GM23338 (cell line): ENCODE measurements around the gene OR5C1. TPM values are rescaled to one million over a fixed set of nuclear protein-coding genes. Genes with fewer than 3 reads are reported as not detected.
"Not testable (repeated sequence)": the region's sequence is repeated elsewhere in the genome, so short reads cannot be mapped to it uniquely, and the experiment has no call there.

Source experiments
- ATAC-seq: fragments of 200-7000 bp; cut with Tn5 transposase; 3 replicates; pipeline ENCODE4 v1.9.1; 2020
- DNase-seq: peaks from one replicate; pipeline ENCODE4 v3.0.0-alpha.2; 2015; ENCODE audit warnings: low spot score
- H2AFZ ChIP-seq: fragments of 200-600 bp; sonication (generic); 2 replicates; pipeline ENCODE4 v1.8.0; 2016; ENCODE audit warnings: antibody characterized with exemption, mild to moderate bottlenecking, moderate library complexity
- H3F3A ChIP-seq: fragments of 200-600 bp; sonication (generic); replicated peaks from 2 replicates; pipeline ENCODE4 v1.8.0; 2017; ENCODE audit warnings: antibody characterized with exemption, mixed run types, low read depth
- H3K27ac ChIP-seq: fragments of 200-600 bp; sonication (generic); 2 replicates; pipeline ENCODE4 v1.6.1; 2016; ENCODE audit warnings: low read depth
- H3K27me3 ChIP-seq: fragments of 200-600 bp; sonication (generic); 2 replicates; pipeline ENCODE4 v1.8.0; 2016; ENCODE audit warnings: mild to moderate bottlenecking, mixed run types, moderate library complexity; ENCODE audit not compliant: insufficient read depth
- H3K36me3 ChIP-seq: fragments of 200-600 bp; sonication (generic); 2 replicates; pipeline ENCODE4 v1.8.0; 2016; ENCODE audit warnings: mild to moderate bottlenecking; ENCODE audit not compliant: insufficient read depth
- H3K4me1 ChIP-seq: fragments of 200-600 bp; sonication (generic); 2 replicates; pipeline ENCODE4 v1.8.0; 2016; ENCODE audit warnings: mild to moderate bottlenecking, moderate library complexity; ENCODE audit not compliant: insufficient read depth
- H3K4me2 ChIP-seq: fragments of 200-600 bp; sonication (generic); 2 replicates; pipeline ENCODE4 v1.7.1; 2017; ENCODE audit warnings: mixed run types
- H3K4me3 ChIP-seq: fragments of 200-600 bp; sonication (generic); 2 replicates; pipeline ENCODE4 v1.6.1; 2016; ENCODE audit warnings: mixed run types
- H3K79me2 ChIP-seq: fragments of 200-600 bp; sonication (generic); replicated peaks from 2 replicates; pipeline ENCODE4 v1.8.0; 2017; ENCODE audit warnings: mild to moderate bottlenecking; ENCODE audit not compliant: insufficient read depth
- H3K9me2 ChIP-seq: fragments of 200-600 bp; sonication (generic); 2 replicates; pipeline ENCODE4 v1.8.0; 2017; ENCODE audit not compliant: insufficient read depth
- H4K20me1 ChIP-seq: fragments of 200-600 bp; sonication (generic); replicated peaks from 2 replicates; pipeline ENCODE4 v1.8.0; 2017; ENCODE audit warnings: mild to moderate bottlenecking; ENCODE audit not compliant: insufficient read depth
- H3K27ac Mint-ChIP-seq: 2 replicates; pipeline ENCODE4 v1.8.0; 2020; ENCODE audit warnings: inconsistent platforms, mild to moderate bottlenecking, moderate library complexity, mixed read lengths
- H3K27me3 Mint-ChIP-seq: 3 replicates; pipeline ENCODE4 v1.8.0; 2022; ENCODE audit warnings: low read depth, mild to moderate bottlenecking, moderate library complexity, mixed read lengths, inconsistent platforms; ENCODE audit not compliant: insufficient read depth, poor library complexity
- H3K36me3 Mint-ChIP-seq: 3 replicates; pipeline ENCODE4 v1.8.0; 2021; ENCODE audit warnings: low read depth, mild to moderate bottlenecking, inconsistent platforms, moderate library complexity, mixed read lengths
- H3K4me1 Mint-ChIP-seq: 3 replicates; pipeline ENCODE4 v1.8.0; 2020; ENCODE audit warnings: mild to moderate bottlenecking, inconsistent platforms, mixed read lengths
- H3K4me3 Mint-ChIP-seq: 3 replicates; pipeline ENCODE4 v1.8.0; 2021; ENCODE audit warnings: moderate library complexity, mild to moderate bottlenecking, inconsistent platforms, mixed read lengths
- H3K9me3 Mint-ChIP-seq: 3 replicates; pipeline ENCODE4 v1.8.0; 2020; ENCODE audit warnings: moderate library complexity, mild to moderate bottlenecking, inconsistent platforms, mixed read lengths
- CTCF ChIP-seq, 2 experiments: fragments of 200-600 bp in 1 of 2; sonication (generic) in 1 of 2; conservative IDR thresholded peaks; 2 replicates each; pipeline versions ENCODE4 v1.5.1 to v1.6.1; 2016 to 2017; ENCODE audit warnings: antibody characterized with exemption in 2 of 2, low read depth in 2 of 2, mild to moderate bottlenecking in 2 of 2, moderate library complexity in 1 of 2
- ETS1 ChIP-seq: IDR thresholded peaks from 2 replicates; pipeline ENCODE4 v1.6.1; 2016; ENCODE audit warnings: antibody characterized with exemption
- JUNB ChIP-seq: IDR thresholded peaks from one replicate; pipeline ENCODE4 v1.6.1; 2016; ENCODE audit warnings: antibody characterized with exemption; ENCODE audit not compliant: unreplicated experiment
- NANOG ChIP-seq: IDR thresholded peaks from 2 replicates; pipeline ENCODE4 v1.6.1; 2016; ENCODE audit warnings: antibody characterized with exemption, borderline replicate concordance
- POLR2AphosphoS5 ChIP-seq: IDR thresholded peaks from 2 replicates; pipeline ENCODE4 v1.6.1; 2016; ENCODE audit warnings: antibody characterized with exemption, low read depth
- polyA plus RNA-seq: library from polyadenylated mRNA; unstranded; fragments of >200 nt; fragmentation: Nextera tagmentation; extraction: Ambion mirVana; gene quantifications from 2 replicates; pipeline ENCODE4 v1.2.1, GENCODE V29; 2016
- total RNA-seq: library from RNA; depleted of rRNA; stranded (reverse); fragments of >200 nt; shearing (Covaris generic); gene quantifications from 2 replicates; pipeline ENCODE4 v1.2.3, GENCODE V29; 2014
- TF ChIP-seq, protein P1 (sequence below): fragments of 250-450 bp; sonication (Bioruptor Pico); IDR thresholded peaks from 2 replicates; pipeline ENCODE4 v1.5.0; 2020; ENCODE audit warnings: mild to moderate bottlenecking, moderate library complexity

OR5C1 gene
- total and polyA plus RNA-seq, 2 experiments from 2014 or later = not detected

GRCh38 chr9:122807271-122807900, 18.7 kb downstream of the OR5C1 start (continued):
- TF ChIP-seq ETS1 (no peak), CTCF (conservative IDR thresholded peaks at IDR 0.05; ENCODE audit: low read depth in 2 of 2) (no peak), NANOG (no peak)
- TF ChIP-seq, protein P1, sequence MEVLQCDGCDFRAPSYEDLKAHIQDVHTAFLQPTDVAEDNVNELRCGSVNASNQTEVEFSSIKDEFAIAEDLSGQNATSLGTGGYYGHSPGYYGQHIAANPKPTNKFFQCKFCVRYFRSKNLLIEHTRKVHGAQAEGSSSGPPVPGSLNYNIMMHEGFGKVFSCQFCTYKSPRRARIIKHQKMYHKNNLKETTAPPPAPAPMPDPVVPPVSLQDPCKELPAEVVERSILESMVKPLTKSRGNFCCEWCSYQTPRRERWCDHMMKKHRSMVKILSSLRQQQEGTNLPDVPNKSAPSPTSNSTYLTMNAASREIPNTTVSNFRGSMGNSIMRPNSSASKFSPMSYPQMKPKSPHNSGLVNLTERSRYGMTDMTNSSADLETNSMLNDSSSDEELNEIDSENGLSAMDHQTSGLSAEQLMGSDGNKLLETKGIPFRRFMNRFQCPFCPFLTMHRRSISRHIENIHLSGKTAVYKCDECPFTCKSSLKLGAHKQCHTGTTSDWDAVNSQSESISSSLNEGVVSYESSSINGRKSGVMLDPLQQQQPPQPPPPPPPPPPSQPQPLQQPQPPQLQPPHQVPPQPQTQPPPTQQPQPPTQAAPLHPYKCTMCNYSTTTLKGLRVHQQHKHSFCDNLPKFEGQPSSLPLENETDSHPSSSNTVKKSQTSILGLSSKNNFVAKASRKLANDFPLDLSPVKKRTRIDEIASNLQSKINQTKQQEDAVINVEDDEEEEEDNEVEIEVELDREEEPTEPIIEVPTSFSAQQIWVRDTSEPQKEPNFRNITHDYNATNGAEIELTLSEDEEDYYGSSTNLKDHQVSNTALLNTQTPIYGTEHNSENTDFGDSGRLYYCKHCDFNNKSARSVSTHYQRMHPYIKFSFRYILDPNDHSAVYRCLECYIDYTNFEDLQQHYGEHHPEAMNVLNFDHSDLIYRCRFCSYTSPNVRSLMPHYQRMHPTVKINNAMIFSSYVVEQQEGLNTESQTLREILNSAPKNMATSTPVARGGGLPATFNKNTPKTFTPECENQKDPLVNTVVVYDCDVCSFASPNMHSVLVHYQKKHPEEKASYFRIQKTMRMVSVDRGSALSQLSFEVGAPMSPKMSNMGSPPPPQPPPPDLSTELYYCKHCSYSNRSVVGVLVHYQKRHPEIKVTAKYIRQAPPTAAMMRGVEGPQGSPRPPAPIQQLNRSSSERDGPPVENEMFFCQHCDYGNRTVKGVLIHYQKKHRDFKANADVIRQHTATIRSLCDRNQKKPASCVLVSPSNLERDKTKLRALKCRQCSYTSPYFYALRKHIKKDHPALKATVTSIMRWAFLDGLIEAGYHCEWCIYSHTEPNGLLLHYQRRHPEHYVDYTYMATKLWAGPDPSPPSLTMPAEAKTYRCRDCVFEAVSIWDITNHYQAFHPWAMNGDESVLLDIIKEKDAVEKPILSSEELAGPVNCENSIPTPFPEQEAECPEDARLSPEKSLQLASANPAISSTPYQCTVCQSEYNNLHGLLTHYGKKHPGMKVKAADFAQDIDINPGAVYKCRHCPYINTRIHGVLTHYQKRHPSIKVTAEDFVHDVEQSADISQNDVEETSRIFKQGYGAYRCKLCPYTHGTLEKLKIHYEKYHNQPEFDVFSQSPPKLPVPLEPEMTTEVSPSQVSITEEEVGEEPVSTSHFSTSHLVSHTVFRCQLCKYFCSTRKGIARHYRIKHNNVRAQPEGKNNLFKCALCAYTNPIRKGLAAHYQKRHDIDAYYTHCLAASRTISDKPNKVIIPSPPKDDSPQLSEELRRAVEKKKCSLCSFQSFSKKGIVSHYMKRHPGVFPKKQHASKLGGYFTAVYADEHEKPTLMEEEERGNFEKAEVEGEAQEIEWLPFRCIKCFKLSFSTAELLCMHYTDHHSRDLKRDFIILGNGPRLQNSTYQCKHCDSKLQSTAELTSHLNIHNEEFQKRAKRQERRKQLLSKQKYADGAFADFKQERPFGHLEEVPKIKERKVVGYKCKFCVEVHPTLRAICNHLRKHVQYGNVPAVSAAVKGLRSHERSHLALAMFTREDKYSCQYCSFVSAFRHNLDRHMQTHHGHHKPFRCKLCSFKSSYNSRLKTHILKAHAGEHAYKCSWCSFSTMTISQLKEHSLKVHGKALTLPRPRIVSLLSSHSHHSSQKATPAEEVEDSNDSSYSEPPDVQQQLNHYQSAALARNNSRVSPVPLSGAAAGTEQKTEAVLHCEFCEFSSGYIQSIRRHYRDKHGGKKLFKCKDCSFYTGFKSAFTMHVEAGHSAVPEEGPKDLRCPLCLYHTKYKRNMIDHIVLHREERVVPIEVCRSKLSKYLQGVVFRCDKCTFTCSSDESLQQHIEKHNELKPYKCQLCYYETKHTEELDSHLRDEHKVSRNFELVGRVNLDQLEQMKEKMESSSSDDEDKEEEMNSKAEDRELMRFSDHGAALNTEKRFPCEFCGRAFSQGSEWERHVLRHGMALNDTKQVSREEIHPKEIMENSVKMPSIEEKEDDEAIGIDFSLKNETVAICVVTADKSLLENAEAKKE = no peak

GRCh38 chr9:122808141-122808540, 19.4 kb downstream of the OR5C1 start:
- Mint-ChIP-seq H3K4me1 (no peaks in the 10 kb centered on the region; the same call in 2 of the 3 replicates), H3K4me3 (no peak overlapping the region), H3K9me3 (peaks cover 34% of the 10 kb centered on the region), H3K36me3 (peaks cover 8% of the 10 kb centered on the region; the same call in 1 of the 3 replicates), H3K27ac (no peak overlapping the region), H3K27me3 (peaks cover 2% of the 10 kb centered on the region)
- no peaks in the 10 kb centered on the region for H4K20me1 ChIP-seq
- H3K9me2 ChIP-seq = no peaks in the 10 kb centered on the region
- H3K27ac ChIP-seq = no peak overlapping the region
- H3K79me2 ChIP-seq = no peaks in the 10 kb centered on the region
- DNase-seq = no peak
- H3K36me3 ChIP-seq = no peaks in the 10 kb centered on the region
- no peak overlapping the region for H3K4me3 ChIP-seq
- no peak for TF ChIP-seq JUNB
- TF ChIP-seq NANOG = no peak
- no peak for TF ChIP-seq POLR2AphosphoS5
- no peak overlapping the region for H3K4me2 ChIP-seq
- no peak overlapping the region for H2AFZ ChIP-seq
- H3F3A ChIP-seq = no peaks in the 10 kb centered on the region
- H3K4me1 ChIP-seq = peaks cover 14% of the 10 kb centered on the region
- H3K27me3 ChIP-seq = no peaks in the 10 kb centered on the region
- no peak for ATAC-seq

GRCh38 chr9:122809261-122809660, 20.5 kb downstream of the OR5C1 start:
- H2AFZ ChIP-seq, ATAC-seq, H3K79me2 ChIP-seq, H3K27me3 ChIP-seq, H3K36me3 Mint-ChIP-seq, H3K36me3 ChIP-seq, H3K9me2 ChIP-seq, H3K4me1 Mint-ChIP-seq, H4K20me1 ChIP-seq, H3K27me3 Mint-ChIP-seq, H3K4me3 Mint-ChIP-seq, H3F3A ChIP-seq, H3K27ac ChIP-seq: not testable (repeated sequence)
- H3K4me2 ChIP-seq = peak overlapping the region; percentile 7; the same call in 1 of the 2 replicates
- H3K4me1 ChIP-seq = peaks cover 14% of the 10 kb centered on the region
- Mint-ChIP-seq H3K9me3 (peaks cover 28% of the 10 kb centered on the region), H3K27ac (peak overlapping the region; percentile 49; the same call in 1 of the 2 replicates)
- peak overlapping the region; percentile 13; the same call in 1 of the 2 replicates for H3K4me3 ChIP-seq
- peak; percentile 21 for DNase-seq
